Upper lobe of left lung (tissue), 4 donors: ENCODE data around the gene CLEC14A.

Experiments used
- EP300 ChIP-seq, 4 donors: sonication (generic); formaldehyde crosslinking; IDR thresholded peaks; one replicate each; pipeline ENCODE4 v1.5.1; 2017; ENCODE audit warnings: antibody characterized with exemption in 4 of 4, control low read depth in 2 of 4
- POLR2A ChIP-seq, 4 donors: fragments of 450-650 bp; IDR thresholded peaks; one replicate each; pipeline ENCODE4 v1.5.1; 2016 to 2017; ENCODE audit warnings: antibody characterized with exemption in 4 of 4, mild to moderate bottlenecking in 2 of 4
- POLR2AphosphoS5 ChIP-seq, 2 donors: sonication (generic); formaldehyde crosslinking; IDR thresholded peaks; one replicate each; pipeline ENCODE4 v1.5.1; 2017; ENCODE audit warnings: antibody characterized with exemption in 2 of 2
- TF ChIP-seq, protein P1 (sequence below), 6 experiments: fragments of 450-650 bp in 4 of 6; fragments of 200-600 bp in 2 of 6; sonication (generic) in 2 of 6; IDR thresholded peaks; one replicate each; pipeline ENCODE4 v1.5.1; 2016 to 2019; ENCODE audit warnings: antibody characterized with exemption in 6 of 6

DNA sequence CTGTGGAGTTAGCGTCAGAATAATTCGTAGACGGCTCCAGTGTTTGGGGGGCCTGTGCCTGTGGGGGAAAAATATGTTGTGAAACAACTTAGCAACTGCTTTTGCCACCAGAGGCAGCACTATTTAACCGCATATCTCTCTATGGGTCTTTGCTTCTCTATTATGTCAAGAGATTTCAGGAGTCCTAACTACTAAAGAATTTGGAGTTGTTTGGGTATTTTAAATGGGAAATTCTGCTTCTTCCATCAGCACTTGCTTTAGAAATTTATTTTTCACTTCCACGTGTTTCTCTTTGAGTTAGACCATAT is 594 bp upstream of the CLEC14A start:
- TF ChIP-seq, protein P1, sequence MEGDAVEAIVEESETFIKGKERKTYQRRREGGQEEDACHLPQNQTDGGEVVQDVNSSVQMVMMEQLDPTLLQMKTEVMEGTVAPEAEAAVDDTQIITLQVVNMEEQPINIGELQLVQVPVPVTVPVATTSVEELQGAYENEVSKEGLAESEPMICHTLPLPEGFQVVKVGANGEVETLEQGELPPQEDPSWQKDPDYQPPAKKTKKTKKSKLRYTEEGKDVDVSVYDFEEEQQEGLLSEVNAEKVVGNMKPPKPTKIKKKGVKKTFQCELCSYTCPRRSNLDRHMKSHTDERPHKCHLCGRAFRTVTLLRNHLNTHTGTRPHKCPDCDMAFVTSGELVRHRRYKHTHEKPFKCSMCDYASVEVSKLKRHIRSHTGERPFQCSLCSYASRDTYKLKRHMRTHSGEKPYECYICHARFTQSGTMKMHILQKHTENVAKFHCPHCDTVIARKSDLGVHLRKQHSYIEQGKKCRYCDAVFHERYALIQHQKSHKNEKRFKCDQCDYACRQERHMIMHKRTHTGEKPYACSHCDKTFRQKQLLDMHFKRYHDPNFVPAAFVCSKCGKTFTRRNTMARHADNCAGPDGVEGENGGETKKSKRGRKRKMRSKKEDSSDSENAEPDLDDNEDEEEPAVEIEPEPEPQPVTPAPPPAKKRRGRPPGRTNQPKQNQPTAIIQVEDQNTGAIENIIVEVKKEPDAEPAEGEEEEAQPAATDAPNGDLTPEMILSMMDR (IDR thresholded peaks at IDR 0.05) = peak in 3 of 6 experiments; percentile 12 to 35 (median 29)
- TF ChIP-seq POLR2AphosphoS5 (IDR thresholded peaks at IDR 0.05) (no peak), POLR2A (IDR thresholded peaks at IDR 0.05) (no peak), EP300 (IDR thresholded peaks at IDR 0.05) (no peak)
